ENCODE results near the gene KLHL42. TPM values are rescaled to one million over a fixed set of nuclear protein-coding genes. Genes with fewer than 3 reads are reported as not detected.

Gene KLHL42
- total RNA-seq, 1 experiment from 2014 or later = 21.5 TPM

DNA sequence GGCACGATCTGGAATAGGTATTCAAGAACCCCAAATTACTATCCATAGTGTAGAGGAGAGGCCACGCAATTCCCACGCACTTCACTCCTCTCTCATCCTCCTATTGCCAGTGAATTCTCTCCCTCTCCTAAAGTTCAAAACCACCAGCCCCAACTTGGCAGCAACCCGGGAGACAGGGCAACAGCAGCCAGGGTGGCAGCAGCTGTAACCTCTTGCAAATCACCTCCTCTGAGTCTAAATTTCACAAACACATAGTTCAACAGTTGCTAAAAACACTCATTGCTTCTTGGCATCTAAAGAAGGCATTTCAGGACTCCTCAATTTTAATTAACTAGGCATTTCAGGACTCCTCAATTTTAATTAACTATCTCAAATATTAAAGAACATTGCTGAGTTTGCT is 37.7 kb downstream of the KLHL42 start:
- Histone ChIP-seq H3K36me3 (ENCODE audit: control insufficient read depth in 1 of 2, insufficient read depth in 2 of 2, low read length in 2 of 2) (no peaks in the 10 kb centered on the region), H2AFZ (ENCODE audit: low read depth, low read length, poor library complexity, severe bottlenecking) (no peak overlapping the region), H3K9me2 (ENCODE audit: insufficient read depth) (no peaks in the 10 kb centered on the region), H3K4me2 (ENCODE audit: low read length) (no peak overlapping the region), H4K20me1 (ENCODE audit: insufficient read depth) (no peaks in the 10 kb centered on the region), H3K27me3 (ENCODE audit: insufficient read depth, low read length) (no peaks in the 10 kb centered on the region), H3K4me3 (replicated peaks in 1 of 2; ENCODE audit: low read depth in 1 of 2, low read length in 2 of 2) (no peak overlapping the region), H3K79me2 (ENCODE audit: insufficient read depth, low read length) (no peaks in the 10 kb centered on the region), H3K9me3 (ENCODE audit: control insufficient read depth in 1 of 2, insufficient read depth in 1 of 2, low read depth in 1 of 2, low read length in 2 of 2) (no peaks in the 10 kb centered on the region), H3K27ac (ENCODE audit: low read depth, low read length) (no peak overlapping the region), H3K9ac (ENCODE audit: low read length) (no peak overlapping the region), H3K4me1 (ENCODE audit: control insufficient read depth in 1 of 2, insufficient read depth in 2 of 2, low read length in 2 of 2) (peaks cover 0 to 16% of the 10 kb centered on the region in 2 experiments; a peak in 2 of 4 replicates)
- DNase-seq (ENCODE audit: low read depth, low spot score) (no peak), ATAC-seq (no peak)
- no TSS peak for BruUV-seq (replicated peaks)
- intact Hi-C loops (cut with micrococcal nuclease) = no loop called here
- ChIA-PET CTCF (no interaction called here), RAD21 (ENCODE audit: low non-redundant PET in 1 of 2, low total read pairs in 2 of 2, uncharacterized antibody in 2 of 2, unreplicated experiment in 2 of 2) (no interaction called here), POLR2A (no interaction called here)
- TF ChIP-seq SIN3A (IDR thresholded peaks at IDR 0.05; ENCODE audit: low read depth) = no peak
- TF ChIP-seq, protein P1, sequence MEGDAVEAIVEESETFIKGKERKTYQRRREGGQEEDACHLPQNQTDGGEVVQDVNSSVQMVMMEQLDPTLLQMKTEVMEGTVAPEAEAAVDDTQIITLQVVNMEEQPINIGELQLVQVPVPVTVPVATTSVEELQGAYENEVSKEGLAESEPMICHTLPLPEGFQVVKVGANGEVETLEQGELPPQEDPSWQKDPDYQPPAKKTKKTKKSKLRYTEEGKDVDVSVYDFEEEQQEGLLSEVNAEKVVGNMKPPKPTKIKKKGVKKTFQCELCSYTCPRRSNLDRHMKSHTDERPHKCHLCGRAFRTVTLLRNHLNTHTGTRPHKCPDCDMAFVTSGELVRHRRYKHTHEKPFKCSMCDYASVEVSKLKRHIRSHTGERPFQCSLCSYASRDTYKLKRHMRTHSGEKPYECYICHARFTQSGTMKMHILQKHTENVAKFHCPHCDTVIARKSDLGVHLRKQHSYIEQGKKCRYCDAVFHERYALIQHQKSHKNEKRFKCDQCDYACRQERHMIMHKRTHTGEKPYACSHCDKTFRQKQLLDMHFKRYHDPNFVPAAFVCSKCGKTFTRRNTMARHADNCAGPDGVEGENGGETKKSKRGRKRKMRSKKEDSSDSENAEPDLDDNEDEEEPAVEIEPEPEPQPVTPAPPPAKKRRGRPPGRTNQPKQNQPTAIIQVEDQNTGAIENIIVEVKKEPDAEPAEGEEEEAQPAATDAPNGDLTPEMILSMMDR (IDR thresholded peaks at IDR 0.05 in 2 of 3, conservative IDR thresholded peaks at IDR 0.05 in 1 of 3; ENCODE audit: borderline replicate concordance in 1 of 3, insufficient read depth in 1 of 3, low read depth in 2 of 3, low read length in 2 of 3) = no peak
- TF ChIP-seq ZFX (IDR thresholded peaks at IDR 0.05) = no peak
- TF ChIP-seq POLR2AphosphoS5 (IDR thresholded peaks at IDR 0.05; ENCODE audit: low read depth, low read length) = no peak
- TF ChIP-seq ZNF274 (IDR thresholded peaks at IDR 0.05; ENCODE audit: low read depth, low read length) = no peak
- no peak for TF ChIP-seq EZH2 (IDR thresholded peaks at IDR 0.05)
- TF ChIP-seq TCF7L2 (IDR thresholded peaks at IDR 0.05; ENCODE audit: borderline replicate concordance, extremely low read depth, insufficient read depth, insufficient read length) = no peak
- TF ChIP-seq RAD21 (IDR thresholded peaks at IDR 0.05; ENCODE audit: low read depth) = no peak
- TF ChIP-seq, protein P2, sequence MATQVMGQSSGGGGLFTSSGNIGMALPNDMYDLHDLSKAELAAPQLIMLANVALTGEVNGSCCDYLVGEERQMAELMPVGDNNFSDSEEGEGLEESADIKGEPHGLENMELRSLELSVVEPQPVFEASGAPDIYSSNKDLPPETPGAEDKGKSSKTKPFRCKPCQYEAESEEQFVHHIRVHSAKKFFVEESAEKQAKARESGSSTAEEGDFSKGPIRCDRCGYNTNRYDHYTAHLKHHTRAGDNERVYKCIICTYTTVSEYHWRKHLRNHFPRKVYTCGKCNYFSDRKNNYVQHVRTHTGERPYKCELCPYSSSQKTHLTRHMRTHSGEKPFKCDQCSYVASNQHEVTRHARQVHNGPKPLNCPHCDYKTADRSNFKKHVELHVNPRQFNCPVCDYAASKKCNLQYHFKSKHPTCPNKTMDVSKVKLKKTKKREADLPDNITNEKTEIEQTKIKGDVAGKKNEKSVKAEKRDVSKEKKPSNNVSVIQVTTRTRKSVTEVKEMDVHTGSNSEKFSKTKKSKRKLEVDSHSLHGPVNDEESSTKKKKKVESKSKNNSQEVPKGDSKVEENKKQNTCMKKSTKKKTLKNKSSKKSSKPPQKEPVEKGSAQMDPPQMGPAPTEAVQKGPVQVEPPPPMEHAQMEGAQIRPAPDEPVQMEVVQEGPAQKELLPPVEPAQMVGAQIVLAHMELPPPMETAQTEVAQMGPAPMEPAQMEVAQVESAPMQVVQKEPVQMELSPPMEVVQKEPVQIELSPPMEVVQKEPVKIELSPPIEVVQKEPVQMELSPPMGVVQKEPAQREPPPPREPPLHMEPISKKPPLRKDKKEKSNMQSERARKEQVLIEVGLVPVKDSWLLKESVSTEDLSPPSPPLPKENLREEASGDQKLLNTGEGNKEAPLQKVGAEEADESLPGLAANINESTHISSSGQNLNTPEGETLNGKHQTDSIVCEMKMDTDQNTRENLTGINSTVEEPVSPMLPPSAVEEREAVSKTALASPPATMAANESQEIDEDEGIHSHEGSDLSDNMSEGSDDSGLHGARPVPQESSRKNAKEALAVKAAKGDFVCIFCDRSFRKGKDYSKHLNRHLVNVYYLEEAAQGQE (IDR thresholded peaks at IDR 0.05; ENCODE audit: low read depth) = no peak
- no peak for TF ChIP-seq FOSL1 (IDR thresholded peaks at IDR 0.05; ENCODE audit: low read depth)
- TF ChIP-seq POLR2A (IDR thresholded peaks at IDR 0.05; ENCODE audit: borderline replicate concordance, extremely low read depth, insufficient read depth, insufficient read length) = no peak
- TF ChIP-seq SRF (IDR thresholded peaks at IDR 0.05; ENCODE audit: low read depth) = no peak
- no peak for TF ChIP-seq CEBPB (IDR thresholded peaks at IDR 0.05; ENCODE audit: low read depth)
- no peak for TF ChIP-seq JUND (IDR thresholded peaks at IDR 0.05)
- TF ChIP-seq SP1 (IDR thresholded peaks at IDR 0.05; ENCODE audit: low read depth) = no peak
- no peak for TF ChIP-seq YY1 (IDR thresholded peaks at IDR 0.05; ENCODE audit: extremely low read depth, insufficient replicate concordance, low read depth, low read length)
- TF ChIP-seq, protein P3, sequence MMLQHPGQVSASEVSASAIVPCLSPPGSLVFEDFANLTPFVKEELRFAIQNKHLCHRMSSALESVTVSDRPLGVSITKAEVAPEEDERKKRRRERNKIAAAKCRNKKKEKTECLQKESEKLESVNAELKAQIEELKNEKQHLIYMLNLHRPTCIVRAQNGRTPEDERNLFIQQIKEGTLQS (IDR thresholded peaks at IDR 0.05) = no peak

All from HCT116 (cell line).